Prostate gland (tissue), 2 donors: Measurements from ENCODE around the gene SPI1.

ENCODE experiments used
- CTCF ChIP-seq, 4 experiments: fragments of 200-600 bp in 2 of 4; fragments of 450-650 bp in 2 of 4; sonication (generic) in 2 of 4; IDR thresholded peaks; 1 replicate in 3 of 4; 2 replicates in 1 of 4; pipeline ENCODE4 v1.5.1; 2016 to 2019; ENCODE audit warnings: antibody characterized with exemption in 4 of 4, mild to moderate bottlenecking in 2 of 4, moderate library complexity in 2 of 4
- POLR2A ChIP-seq: fragments of 450-650 bp; IDR thresholded peaks from one replicate; pipeline ENCODE4 v1.6.1; 2016; ENCODE audit warnings: antibody characterized with exemption, mild to moderate bottlenecking
- POLR2AphosphoS5 ChIP-seq: sonication (generic); formaldehyde crosslinking; IDR thresholded peaks from one replicate; pipeline ENCODE4 v1.6.1; 2017; ENCODE audit warnings: antibody characterized with exemption

GRCh38 chr11:47407746-47408590 lies 29.6 kb upstream of the SPI1 start, which contains the start of gene SLC39A13:
- TF ChIP-seq CTCF (IDR thresholded peaks at IDR 0.05) = peak; percentile 74 to 97 (median 88)
- TF ChIP-seq POLR2A = peak; percentile 82
- peak; percentile 73 for TF ChIP-seq POLR2AphosphoS5
